HEK293 (cell line): ENCODE results near the gene ASF1B.

ENCODE experiments used
- GLI2 ChIP-seq: fragments of 450-650 bp; formaldehyde crosslinking; IDR thresholded peaks from 2 replicates; pipeline ENCODE4; 2017; ENCODE audit warnings: missing biosample characterization, missing genetic modification characterization, low read depth, borderline replicate concordance
- GLIS2 ChIP-seq: fragments of 450-650 bp; formaldehyde crosslinking; IDR thresholded peaks from 2 replicates; pipeline ENCODE4 v1.5.1; 2016; ENCODE audit warnings: missing biosample characterization, missing genetic modification characterization
- INSM2 ChIP-seq: fragments of 450-650 bp; formaldehyde crosslinking; IDR thresholded peaks from 2 replicates; pipeline ENCODE4 v1.5.1; 2016; ENCODE audit warnings: missing biosample characterization, missing genetic modification characterization
- PBX3 ChIP-seq: sonication (generic); formaldehyde crosslinking; IDR thresholded peaks from 2 replicates; pipeline ENCODE4 v1.8.1; 2022; ENCODE audit warnings: mild to moderate bottlenecking, moderate library complexity, missing genetic modification reagents
- PRDM2 ChIP-seq: fragments of 450-650 bp; formaldehyde crosslinking; IDR thresholded peaks from 2 replicates; pipeline ENCODE4 v1.5.1; 2016; ENCODE audit warnings: missing biosample characterization, missing genetic modification characterization, borderline replicate concordance
- PRDM6 ChIP-seq: fragments of 450-650 bp; formaldehyde crosslinking; IDR thresholded peaks from 2 replicates; pipeline ENCODE4 v1.5.1; 2017; ENCODE audit warnings: missing biosample characterization, missing genetic modification characterization
- SETDB1 ChIP-seq: IDR thresholded peaks from one replicate; pipeline ENCODE4 v1.6.1; 2017; ENCODE audit warnings: mild to moderate bottlenecking, low read length, moderate library complexity, mixed read lengths; ENCODE audit not compliant: insufficient read length
- YY2 ChIP-seq: fragments of 450-650 bp; formaldehyde crosslinking; IDR thresholded peaks from 2 replicates; pipeline ENCODE4 v1.5.1; 2016; ENCODE audit warnings: missing biosample characterization, missing genetic modification characterization
- ZBTB11 ChIP-seq: fragments of 450-650 bp; formaldehyde crosslinking; conservative IDR thresholded peaks from 2 replicates; pipeline ENCODE4 v1.5.1; 2016; ENCODE audit warnings: low read depth, missing biosample characterization, missing genetic modification characterization
- ZBTB17 ChIP-seq: fragments of 450-650 bp; formaldehyde crosslinking; IDR thresholded peaks from 2 replicates; pipeline ENCODE4 v1.5.1; 2016; ENCODE audit warnings: missing biosample characterization, missing genetic modification characterization
- ZNF2 ChIP-seq: fragments of 450-650 bp; formaldehyde crosslinking; IDR thresholded peaks from 2 replicates; pipeline ENCODE4 v1.5.1; 2016; ENCODE audit warnings: missing biosample characterization, missing genetic modification characterization
- ZNF211 ChIP-seq: fragments of 450-650 bp; formaldehyde crosslinking; IDR thresholded peaks from 2 replicates; pipeline ENCODE4 v1.5.1; 2016; ENCODE audit warnings: low read depth, missing biosample characterization, missing genetic modification characterization
- ZNF248 ChIP-seq: fragments of 450-650 bp; formaldehyde crosslinking; IDR thresholded peaks from 2 replicates; pipeline ENCODE4 v1.5.1; 2017; ENCODE audit warnings: missing biosample characterization, missing genetic modification characterization
- ZNF266 ChIP-seq: fragments of 450-650 bp; formaldehyde crosslinking; IDR thresholded peaks from 2 replicates; pipeline ENCODE4 v1.5.1; 2016; ENCODE audit warnings: missing biosample characterization, missing genetic modification characterization, low read depth
- ZNF292 ChIP-seq: fragments of 450-650 bp; formaldehyde crosslinking; IDR thresholded peaks from 2 replicates; pipeline ENCODE4 v1.5.1; 2016; ENCODE audit warnings: low read depth, missing biosample characterization, missing genetic modification characterization, borderline replicate concordance
- ZNF433 ChIP-seq: fragments of 450-650 bp; formaldehyde crosslinking; IDR thresholded peaks from 2 replicates; pipeline ENCODE4 v1.5.1; 2016; ENCODE audit warnings: missing biosample characterization, missing genetic modification characterization, low read depth
- ZNF510 ChIP-seq: fragments of 450-650 bp; formaldehyde crosslinking; IDR thresholded peaks from 2 replicates; pipeline ENCODE4 v1.5.1; 2018; ENCODE audit warnings: mild to moderate bottlenecking, missing genetic modification characterization, missing biosample characterization; ENCODE audit not compliant: insufficient replicate concordance
- ZNF514 ChIP-seq: fragments of 450-650 bp; formaldehyde crosslinking; IDR thresholded peaks from 2 replicates; pipeline ENCODE4 v1.5.1; 2016; ENCODE audit warnings: missing biosample characterization, missing genetic modification characterization
- ZNF558 ChIP-seq: fragments of 450-650 bp; formaldehyde crosslinking; IDR thresholded peaks from 2 replicates; pipeline ENCODE4 v1.5.1; 2016; ENCODE audit warnings: missing biosample characterization, missing genetic modification characterization
- ZNF561 ChIP-seq: fragments of 450-650 bp; IDR thresholded peaks from 2 replicates; pipeline ENCODE4 v1.5.1; 2018; ENCODE audit warnings: missing biosample characterization, missing genetic modification characterization, borderline replicate concordance
- ZNF571 ChIP-seq: fragments of 450-650 bp; formaldehyde crosslinking; IDR thresholded peaks from 2 replicates; pipeline ENCODE4 v1.5.0; 2017; ENCODE audit warnings: missing biosample characterization, missing genetic modification characterization
- ZNF704 ChIP-seq: fragments of 450-650 bp; formaldehyde crosslinking; IDR thresholded peaks from 2 replicates; pipeline ENCODE4 v1.5.1; 2016; ENCODE audit warnings: missing biosample characterization, missing genetic modification characterization
- ZNF76 ChIP-seq: fragments of 450-650 bp; formaldehyde crosslinking; IDR thresholded peaks from 2 replicates; pipeline ENCODE4; 2016; ENCODE audit warnings: low read depth, missing biosample characterization, missing genetic modification characterization, borderline replicate concordance

The ASF1B gene

GRCh38 chr19:14091081-14091812 is 45.1 kb downstream of the ASF1B start (continued):
- TF ChIP-seq ZBTB17 (tag by site-specific recombination) = no peak; the same call in 1 of the 2 replicates
- 0 out of 2 replicates have a peak, but pooled peaks have one; percentile 26 for TF ChIP-seq ZNF2 (tag by site-specific recombination)
- no peak for TF ChIP-seq ZNF514 (tag by site-specific recombination)
- no peak for TF ChIP-seq ZNF292 (tag by site-specific recombination)
- no peak for TF ChIP-seq GLI2 (tag by site-specific recombination)
- TF ChIP-seq PBX3 (CRISPR knock-in tag) = no peak
- peak; percentile 52; the same call in 1 of the 2 replicates for TF ChIP-seq ZNF76 (tag by site-specific recombination)
- TF ChIP-seq ZNF510 = no peak
- TF ChIP-seq ZNF571 (tag by site-specific recombination) = no peak
- no peak for TF ChIP-seq INSM2 (tag by site-specific recombination)
- peak; percentile 90 for TF ChIP-seq GLIS2 (tag by site-specific recombination)
- TF ChIP-seq ZBTB11 (tag by site-specific recombination) = peak; percentile 17; the same call in 1 of the 2 replicates
- peak; percentile 68; the same call in 1 of the 2 replicates for TF ChIP-seq ZNF561 (tag by site-specific recombination)
- no peak for TF ChIP-seq ZNF558 (tag by site-specific recombination)
- TF ChIP-seq ZNF704 = no peak
- TF ChIP-seq YY2 (tag by site-specific recombination) = no peak
- no peak for TF ChIP-seq ZNF433
- TF ChIP-seq PRDM2 (tag by site-specific recombination) = no peak
- TF ChIP-seq ZNF266 = no peak
- no peak for TF ChIP-seq PRDM6 (tag by site-specific recombination)
- TF ChIP-seq ZNF211 (tag by site-specific recombination) = no peak
- TF ChIP-seq SETDB1 = no peak
- no peak for TF ChIP-seq ZNF248 (tag by site-specific recombination)
